ENCODE measurements around the gene HNRNPR. TPM values are rescaled to one million over a fixed set of nuclear protein-coding genes. Genes with fewer than 3 reads are reported as not detected.

Gene HNRNPR
- total and polyA plus RNA-seq, 9 of the 15 experiments (the other 6 are each of a cell fraction or from before 2014, with no cell fraction given), result 80.9 to 372 (median 301) TPM

DNA sequence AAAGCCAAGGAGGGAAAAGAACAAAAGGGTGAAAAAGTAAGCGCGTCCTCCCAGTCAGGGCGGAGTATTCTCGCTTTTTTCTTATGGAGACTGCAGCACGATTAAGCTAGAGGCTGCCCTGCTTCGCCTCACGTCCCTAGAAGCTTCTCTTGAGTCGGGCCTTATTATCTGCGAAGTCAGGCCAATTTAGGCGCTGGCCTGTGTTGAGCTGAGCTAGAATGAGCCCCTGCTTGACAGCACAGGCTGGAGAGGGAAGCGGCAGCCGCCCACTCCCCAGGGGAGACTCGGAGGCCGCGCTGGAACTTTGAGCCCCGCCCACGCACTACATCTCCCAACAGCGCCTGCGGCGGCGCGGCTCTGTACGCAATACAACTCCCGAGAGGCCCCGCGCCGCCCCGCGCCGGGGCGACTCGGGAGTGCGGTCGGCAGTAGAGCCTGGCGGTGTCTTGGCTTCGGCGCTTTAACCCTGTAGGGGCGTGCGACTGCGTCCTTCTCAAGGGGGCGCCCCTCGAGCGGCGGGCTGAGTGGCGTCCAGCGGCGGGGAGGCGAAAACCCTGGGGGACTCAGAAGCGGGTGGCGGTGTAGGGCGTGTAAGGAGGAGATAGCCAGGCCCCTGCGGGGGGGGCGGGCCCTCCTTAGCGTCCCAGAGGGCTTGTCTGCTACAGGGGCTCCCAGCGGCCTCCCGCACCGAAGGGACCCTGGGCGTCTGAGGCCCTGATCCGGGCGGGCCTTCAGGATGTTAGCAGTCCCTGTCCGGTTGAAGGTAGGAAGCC, 24.7 kb upstream of the HNRNPR start (continued):
- TF ChIP-seq, protein P1, sequence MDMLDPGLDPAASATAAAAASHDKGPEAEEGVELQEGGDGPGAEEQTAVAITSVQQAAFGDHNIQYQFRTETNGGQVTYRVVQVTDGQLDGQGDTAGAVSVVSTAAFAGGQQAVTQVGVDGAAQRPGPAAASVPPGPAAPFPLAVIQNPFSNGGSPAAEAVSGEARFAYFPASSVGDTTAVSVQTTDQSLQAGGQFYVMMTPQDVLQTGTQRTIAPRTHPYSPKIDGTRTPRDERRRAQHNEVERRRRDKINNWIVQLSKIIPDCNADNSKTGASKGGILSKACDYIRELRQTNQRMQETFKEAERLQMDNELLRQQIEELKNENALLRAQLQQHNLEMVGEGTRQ (CRISPR knock-in tag; IDR thresholded peaks at IDR 0.05), result no peak
- TF ChIP-seq EGR1 (conservative IDR thresholded peaks at IDR 0.05), result peak; percentile 96
- TF ChIP-seq TBP (optimal IDR thresholded peaks at IDR 0.05; ENCODE audit: low read depth, low read length), result peak; percentile 75
- TF ChIP-seq JUNB (CRISPR knock-in tag; conservative IDR thresholded peaks at IDR 0.05), result 0 out of 2 replicates have a peak, but pooled peaks have one; percentile 34
- no peak for TF ChIP-seq FUS (optimal IDR thresholded peaks at IDR 0.05; ENCODE audit: low read depth, low read length)
- no peak for TF ChIP-seq SAFB2 (IDR thresholded peaks at IDR 0.05; ENCODE audit: borderline replicate concordance, low read depth, low read length, severe bottlenecking)
- peak; percentile 29; the same call in 1 of the 2 replicates for TF ChIP-seq KLF6 (CRISPR knock-in tag; IDR thresholded peaks at IDR 0.05; ENCODE audit: borderline replicate concordance)
- peak; percentile 56 for TF ChIP-seq SIN3B (IDR thresholded peaks at IDR 0.05; ENCODE audit: low read depth)
- TF ChIP-seq ARNT (IDR thresholded peaks at IDR 0.05), result peak; percentile 74 to 85; a peak in 3 of 4 replicates
- TF ChIP-seq CBX3 (IDR thresholded peaks at IDR 0.05; ENCODE audit: borderline replicate concordance in 1 of 2, low read length in 2 of 2), result peak in 1 of 2 experiments; percentile 66; a peak in 2 of 3 replicates
- TF ChIP-seq, protein P2, sequence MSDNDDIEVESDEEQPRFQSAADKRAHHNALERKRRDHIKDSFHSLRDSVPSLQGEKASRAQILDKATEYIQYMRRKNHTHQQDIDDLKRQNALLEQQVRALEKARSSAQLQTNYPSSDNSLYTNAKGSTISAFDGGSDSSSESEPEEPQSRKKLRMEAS (CRISPR knock-in tag; IDR thresholded peaks at IDR 0.05), result peak; percentile 71
- peak; percentile 84 for TF ChIP-seq CEBPG (CRISPR knock-in tag; IDR thresholded peaks at IDR 0.05)
- TF ChIP-seq CEBPG (tag; conservative IDR thresholded peaks at IDR 0.05 in 1 of 2, IDR thresholded peaks at IDR 0.05 in 1 of 2), result peak; percentile 66 to 85; a peak in 3 of 4 replicates
- TF ChIP-seq NCOR1 (IDR thresholded peaks at IDR 0.05), result peak; percentile 59
- TF ChIP-seq POLR2G (IDR thresholded peaks at IDR 0.05; ENCODE audit: low read depth, low read length), result peak; percentile 94
- TF ChIP-seq, protein P3, sequence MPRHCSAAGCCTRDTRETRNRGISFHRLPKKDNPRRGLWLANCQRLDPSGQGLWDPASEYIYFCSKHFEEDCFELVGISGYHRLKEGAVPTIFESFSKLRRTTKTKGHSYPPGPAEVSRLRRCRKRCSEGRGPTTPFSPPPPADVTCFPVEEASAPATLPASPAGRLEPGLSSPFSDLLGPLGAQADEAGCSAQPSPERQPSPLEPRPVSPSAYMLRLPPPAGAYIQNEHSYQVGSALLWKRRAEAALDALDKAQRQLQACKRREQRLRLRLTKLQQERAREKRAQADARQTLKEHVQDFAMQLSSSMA (CRISPR knock-in tag; IDR thresholded peaks at IDR 0.05), result 0 out of 2 replicates have a peak, but pooled peaks have one; percentile 73
- peak; percentile 73 for TF ChIP-seq ZNF830 (CRISPR knock-in tag; IDR thresholded peaks at IDR 0.05)
- peak; percentile 92; the same call in 1 of the 2 replicates for TF ChIP-seq ZNF197 (CRISPR knock-in tag; IDR thresholded peaks at IDR 0.05; ENCODE audit: low read depth)
- TF ChIP-seq, protein P4, sequence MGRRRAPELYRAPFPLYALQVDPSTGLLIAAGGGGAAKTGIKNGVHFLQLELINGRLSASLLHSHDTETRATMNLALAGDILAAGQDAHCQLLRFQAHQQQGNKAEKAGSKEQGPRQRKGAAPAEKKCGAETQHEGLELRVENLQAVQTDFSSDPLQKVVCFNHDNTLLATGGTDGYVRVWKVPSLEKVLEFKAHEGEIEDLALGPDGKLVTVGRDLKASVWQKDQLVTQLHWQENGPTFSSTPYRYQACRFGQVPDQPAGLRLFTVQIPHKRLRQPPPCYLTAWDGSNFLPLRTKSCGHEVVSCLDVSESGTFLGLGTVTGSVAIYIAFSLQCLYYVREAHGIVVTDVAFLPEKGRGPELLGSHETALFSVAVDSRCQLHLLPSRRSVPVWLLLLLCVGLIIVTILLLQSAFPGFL (CRISPR knock-in tag; IDR thresholded peaks at IDR 0.05), result 0 out of 2 replicates have a peak, but pooled peaks have one; percentile 65
- TF ChIP-seq HMGN3 (IDR thresholded peaks at IDR 0.05; ENCODE audit: borderline replicate concordance, extremely low read depth, insufficient read length, low read depth, low read length), result peak; percentile 96
- peak; percentile 42 for TF ChIP-seq CHD1 (IDR thresholded peaks at IDR 0.05; ENCODE audit: low read length)
- TF ChIP-seq PHTF2 (CRISPR knock-in tag; IDR thresholded peaks at IDR 0.05), result no peak

All from K562 (cell line).